Memory B cell (primary cell): ENCODE measurements around the gene NPR1.

Experiments
- ATAC-seq: fragments of 150-1000 bp; cut with Tn5 transposase; 2 replicates; pipeline ENCODE4 v1.10.0; 2021; ENCODE audit warnings: low read depth, mild to moderate bottlenecking, moderate library complexity
- DNase-seq, 2 donors: peaks; one replicate each; pipeline ENCODE4 v3.0.0; 2022; ENCODE audit warnings: low spot score in 2 of 2
- H3K27ac Mint-ChIP-seq: one replicate; pipeline ENCODE4 v1.8.0; 2022; ENCODE audit warnings: mild to moderate bottlenecking, moderate library complexity, mixed read lengths
- H3K27me3 Mint-ChIP-seq: one replicate; pipeline ENCODE4 v1.8.0; 2022; ENCODE audit warnings: mixed read lengths
- H3K36me3 Mint-ChIP-seq: one replicate; pipeline ENCODE4 v1.8.0; 2022; ENCODE audit warnings: mild to moderate bottlenecking, mixed read lengths
- H3K4me1 Mint-ChIP-seq: one replicate; pipeline ENCODE4 v1.8.0; 2022; ENCODE audit warnings: mixed read lengths
- H3K4me3 Mint-ChIP-seq: one replicate; pipeline ENCODE4 v1.8.0; 2022; ENCODE audit warnings: mild to moderate bottlenecking, moderate library complexity, mixed read lengths
- H3K9me3 Mint-ChIP-seq: one replicate; pipeline ENCODE4 v1.8.0; 2022; ENCODE audit warnings: mixed read lengths

Gene NPR1

DNA sequence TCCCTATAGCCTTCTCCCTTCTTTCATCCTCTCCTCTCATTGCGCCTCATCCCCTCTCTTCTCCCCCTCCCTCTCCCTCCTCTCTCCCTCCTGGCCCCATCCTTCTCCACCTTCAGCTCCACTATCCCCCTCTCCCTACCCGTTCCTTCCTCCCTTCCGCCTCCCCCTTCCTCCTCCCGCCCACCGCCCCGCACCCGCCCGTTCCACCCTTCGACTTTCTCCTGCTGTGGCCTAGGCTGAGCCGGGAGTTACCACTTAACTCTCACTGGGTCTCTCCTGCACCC, 1.6 kb downstream of the NPR1 start:
- Mint-ChIP-seq H3K27ac (peak overlapping the region; percentile 2), H3K4me3 (peak overlapping the region; percentile 82), H3K27me3 (peaks cover 37% of the 10 kb centered on the region), H3K9me3 (no peaks in the 10 kb centered on the region), H3K4me1 (peaks cover 22% of the 10 kb centered on the region), H3K36me3 (no peaks in the 10 kb centered on the region)
- DNase-seq (no peak), ATAC-seq (no peak)

DNA sequence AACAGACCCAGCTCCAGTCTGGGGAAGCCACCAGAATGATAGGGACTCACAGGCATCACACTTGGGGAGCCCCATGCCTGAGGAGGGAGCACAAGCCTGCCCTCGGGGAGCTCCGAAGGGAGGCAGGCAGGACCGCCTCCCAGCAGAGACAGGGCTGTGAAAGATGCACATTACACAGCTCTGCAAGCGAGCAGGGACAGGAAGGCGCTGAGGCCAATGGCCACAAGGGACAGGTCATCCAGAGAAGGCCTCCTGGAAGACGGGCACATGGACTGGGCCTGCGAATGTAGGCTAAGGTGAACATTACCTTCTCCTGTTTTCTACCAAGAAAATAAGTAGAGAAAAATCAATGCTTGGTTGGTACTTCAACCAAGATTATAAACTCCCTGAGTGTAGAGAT, 4.2 kb downstream of the NPR1 start:
- DNase-seq, result no peak
- H3K4me1 Mint-ChIP-seq, result peaks cover 18% of the 10 kb centered on the region
- H3K4me3 Mint-ChIP-seq, result no peak overlapping the region
- no peak overlapping the region for H3K27ac Mint-ChIP-seq
- no peaks in the 10 kb centered on the region for H3K36me3 Mint-ChIP-seq
- no peak for ATAC-seq
- H3K9me3 Mint-ChIP-seq, result no peaks in the 10 kb centered on the region
- peaks cover 32% of the 10 kb centered on the region for H3K27me3 Mint-ChIP-seq

GRCh38 chr1:153683854-153684253, 5.4 kb downstream of the NPR1 start:
- Mint-ChIP-seq H3K4me3 (no peak overlapping the region), H3K4me1 (peaks cover 13% of the 10 kb centered on the region), H3K27ac (no peak overlapping the region), H3K9me3 (no peaks in the 10 kb centered on the region), H3K36me3 (no peaks in the 10 kb centered on the region), H3K27me3 (peaks cover 28% of the 10 kb centered on the region)
- ATAC-seq (no peak), DNase-seq (no peak)

DNA sequence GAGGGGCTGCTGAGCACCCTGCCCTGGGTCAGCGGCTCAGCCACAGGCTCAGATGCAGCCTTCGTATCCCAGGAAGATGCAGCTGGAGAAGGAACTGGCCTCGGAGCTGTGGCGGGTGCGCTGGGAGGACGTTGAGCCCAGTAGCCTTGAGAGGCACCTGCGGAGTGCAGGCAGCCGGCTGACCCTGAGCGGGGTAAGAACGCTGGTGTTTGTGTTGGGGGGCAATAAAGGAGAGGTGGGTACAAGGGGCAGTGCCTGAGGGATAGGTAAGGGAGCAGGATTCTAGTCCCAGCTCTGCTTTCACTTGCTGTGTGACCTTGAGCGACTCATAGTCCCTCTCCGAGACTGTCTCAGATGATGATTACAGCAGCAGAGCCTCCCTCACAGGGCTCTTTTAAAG, 6.4 kb downstream of the NPR1 start:
- Mint-ChIP-seq H3K9me3 (no peaks in the 10 kb centered on the region), H3K27ac (no peak overlapping the region), H3K27me3 (peaks cover 27% of the 10 kb centered on the region), H3K4me1 (peaks cover 15% of the 10 kb centered on the region), H3K36me3 (no peaks in the 10 kb centered on the region), H3K4me3 (no peak overlapping the region)
- DNase-seq (no peak), ATAC-seq (no peak)

GRCh38 chr1:153685544-153686340, 7.3 kb downstream of the NPR1 start:
- no peaks in the 10 kb centered on the region for H3K9me3 Mint-ChIP-seq

DNA sequence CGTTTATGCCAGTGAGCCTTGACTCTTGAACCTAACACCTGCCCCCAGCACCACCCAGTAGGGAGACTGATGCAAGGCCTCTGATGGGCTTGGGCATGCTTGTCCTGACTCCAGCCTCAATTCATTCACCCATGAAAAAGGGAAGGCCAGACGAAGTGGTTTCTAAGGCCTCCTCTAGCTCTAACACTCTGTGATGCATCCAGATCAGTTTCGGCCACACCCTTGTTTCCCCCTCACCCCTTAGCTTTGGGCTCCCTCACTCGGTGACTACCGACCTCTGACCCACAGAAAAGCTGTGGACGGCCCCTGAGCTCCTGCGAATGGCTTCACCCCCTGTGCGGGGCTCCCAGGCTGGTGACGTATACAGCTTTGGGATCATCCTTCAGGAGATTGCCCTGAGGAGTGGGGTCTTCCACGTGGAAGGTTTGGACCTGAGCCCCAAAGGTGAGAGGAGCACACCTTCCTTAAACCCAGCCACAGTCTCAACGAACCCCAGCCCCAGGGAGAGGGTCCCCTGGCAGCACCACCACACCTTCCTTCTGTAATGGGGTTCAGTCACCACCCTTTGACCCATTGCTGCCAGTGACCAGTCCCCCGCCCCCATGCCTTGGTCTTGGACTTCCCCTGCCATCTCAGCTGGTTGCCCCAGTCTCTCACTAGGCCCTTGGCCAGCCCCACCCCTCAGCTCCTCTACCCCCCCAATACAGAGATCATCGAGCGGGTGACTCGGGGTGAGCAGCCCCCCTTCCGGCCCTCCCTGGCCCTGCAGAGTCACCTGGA, 9.0 kb downstream of the NPR1 start:
- H3K36me3 Mint-ChIP-seq, result no peaks in the 10 kb centered on the region
- no peaks in the 10 kb centered on the region for H3K9me3 Mint-ChIP-seq
- no peak overlapping the region for H3K4me3 Mint-ChIP-seq
- ATAC-seq, result no peak
- DNase-seq, result no peak
- peaks cover 10% of the 10 kb centered on the region for H3K4me1 Mint-ChIP-seq
- no peak overlapping the region for H3K27ac Mint-ChIP-seq
- H3K27me3 Mint-ChIP-seq, result peaks cover 18% of the 10 kb centered on the region

More at GRCh38 chr1:153685544-153686340, 7.3 kb downstream of the NPR1 start:
- H3K4me3 Mint-ChIP-seq, result no peak overlapping the region
- DNase-seq (no peak), ATAC-seq (no peak)
- peaks cover 22% of the 10 kb centered on the region for H3K27me3 Mint-ChIP-seq
- H3K27ac Mint-ChIP-seq, result no peak overlapping the region
- H3K4me1 Mint-ChIP-seq, result peaks cover 10% of the 10 kb centered on the region
- no peaks in the 10 kb centered on the region for H3K36me3 Mint-ChIP-seq

DNA sequence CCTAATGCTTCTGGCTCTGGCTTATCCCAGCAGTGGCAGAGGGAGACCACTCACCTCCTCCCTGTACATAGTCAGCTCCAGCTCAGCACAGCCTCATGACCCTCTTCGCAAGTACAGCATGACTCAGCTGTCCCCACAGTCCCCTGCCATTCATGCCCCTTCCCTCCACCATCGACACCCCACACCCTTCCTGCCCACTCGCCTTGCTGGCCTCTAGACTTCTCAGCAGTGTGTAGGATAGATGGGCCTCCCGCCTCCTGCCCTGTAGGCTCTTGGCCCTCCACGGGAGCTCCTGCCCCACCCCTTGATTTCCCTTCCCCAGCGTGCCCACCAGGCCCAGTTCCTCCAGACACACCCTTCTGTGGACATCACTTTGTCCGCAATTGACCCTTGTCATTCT, 9.8 kb downstream of the NPR1 start:
- H3K27me3 Mint-ChIP-seq, result peaks cover 18% of the 10 kb centered on the region
- ATAC-seq (no peak), DNase-seq (no peak)
- H3K36me3 Mint-ChIP-seq, result no peaks in the 10 kb centered on the region
- H3K9me3 Mint-ChIP-seq, result no peaks in the 10 kb centered on the region
- H3K4me3 Mint-ChIP-seq, result no peak overlapping the region
- H3K4me1 Mint-ChIP-seq, result peaks cover 10% of the 10 kb centered on the region
- H3K27ac Mint-ChIP-seq, result no peak overlapping the region

- H3K4me1 Mint-ChIP-seq, result peaks cover 10% of the 10 kb centered on the region
- no peak overlapping the region for H3K4me3 Mint-ChIP-seq
- H3K9me3 Mint-ChIP-seq, result no peaks in the 10 kb centered on the region
- H3K27ac Mint-ChIP-seq, result no peak overlapping the region
- peaks cover 16% of the 10 kb centered on the region for H3K27me3 Mint-ChIP-seq
- ATAC-seq, result peak; percentile 35
- DNase-seq, result no peak
- H3K36me3 Mint-ChIP-seq, result no peaks in the 10 kb centered on the region
Observed at GRCh38 chr1:153688736-153689328, 10.3 kb downstream of the NPR1 start.

GRCh38 chr1:153693466-153693865, 15.0 kb downstream of the NPR1 start:
- Mint-ChIP-seq H3K4me3 (no peak overlapping the region), H3K36me3 (no peaks in the 10 kb centered on the region), H3K9me3 (no peaks in the 10 kb centered on the region), H3K27me3 (peaks cover 9% of the 10 kb centered on the region), H3K4me1 (peaks cover 6% of the 10 kb centered on the region), H3K27ac (no peak overlapping the region)
- ATAC-seq (no peak), DNase-seq (no peak)

- Mint-ChIP-seq H3K9me3 (no peaks in the 10 kb centered on the region), H3K27ac (no peak overlapping the region), H3K27me3 (peaks cover 5% of the 10 kb centered on the region), H3K4me1 (no peaks in the 10 kb centered on the region), H3K4me3 (no peak overlapping the region), H3K36me3 (no peaks in the 10 kb centered on the region)
- no peak for ATAC-seq
- DNase-seq, result no peak
Observed at GRCh38 chr1:153696741-153697140, 18.3 kb downstream of the NPR1 start.

- H3K4me3 Mint-ChIP-seq, result peak overlapping the region; percentile 30
- H3K27ac Mint-ChIP-seq, result no peak overlapping the region
- DNase-seq (no peak), ATAC-seq (no peak)
- no peaks in the 10 kb centered on the region for H3K9me3 Mint-ChIP-seq
- H3K27me3 Mint-ChIP-seq, result peaks cover 5% of the 10 kb centered on the region
- H3K36me3 Mint-ChIP-seq, result no peaks in the 10 kb centered on the region
- no peaks in the 10 kb centered on the region for H3K4me1 Mint-ChIP-seq
Observed at GRCh38 chr1:153697191-153698019, 18.9 kb downstream of the NPR1 start.

GRCh38 chr1:153698020-153698922, 19.8 kb downstream of the NPR1 start:
- Mint-ChIP-seq H3K27ac (no peak overlapping the region), H3K9me3 (no peaks in the 10 kb centered on the region), H3K4me1 (no peaks in the 10 kb centered on the region), H3K4me3 (peak overlapping the region; percentile 30), H3K36me3 (no peaks in the 10 kb centered on the region), H3K27me3 (peaks cover 5% of the 10 kb centered on the region)
- ATAC-seq (no peak), DNase-seq (no peak)
